CD8-positive, alpha-beta memory T cell (primary cell): ENCODE measurements around the gene FLCN. TPM values are rescaled to one million over a fixed set of nuclear protein-coding genes. Genes with fewer than 3 reads are reported as not detected.

ENCODE experiments used
- CTCF ChIA-PET: fragments of 350-600 bp; sonication (Branson Sonifier 250); formaldehyde crosslinking; loops from one replicate; lab custom pipeline; 2021; ENCODE audit warnings: antibody characterized with exemption; lab: Charles Lee
- POLR2A ChIA-PET: fragments of 350-600 bp; sonication (Branson Sonifier 250); formaldehyde crosslinking; loops from one replicate; lab custom pipeline; 2021; ENCODE audit warnings: antibody characterized with exemption; lab: Charles Lee
- DNase-seq, 5 donors: peaks; one replicate each; pipeline versions ENCODE4 v3.0.0 to v3.0.0-alpha.2; 2020 to 2022; ENCODE audit warnings: mixed read lengths in 1 of 5
- H3K27ac ChIP-seq: one replicate; pipeline ENCODE4 v1.7.0; 2013; ENCODE audit warnings: low read depth, mild to moderate bottlenecking, low read length, moderate library complexity
- H3K27me3 ChIP-seq: 2 replicates; pipeline ENCODE4 v1.7.0; 2013; ENCODE audit warnings: low read length, mild to moderate bottlenecking; ENCODE audit not compliant: insufficient read depth, poor library complexity, severe bottlenecking
- H3K36me3 ChIP-seq: 2 replicates; pipeline ENCODE4 v1.7.0; 2013; ENCODE audit warnings: mild to moderate bottlenecking, low read length, moderate library complexity; ENCODE audit not compliant: insufficient read depth
- H3K4me1 ChIP-seq: 2 replicates; pipeline ENCODE4 v1.7.0; 2013; ENCODE audit warnings: mild to moderate bottlenecking, low read length, moderate library complexity; ENCODE audit not compliant: insufficient read depth
- H3K4me3 ChIP-seq: 2 replicates; pipeline ENCODE4 v1.7.0; 2013; ENCODE audit warnings: mild to moderate bottlenecking, low read length
- H3K9me3 ChIP-seq: 2 replicates; pipeline ENCODE4 v1.7.0; 2013; ENCODE audit warnings: mild to moderate bottlenecking, low read length
- H3K27ac Mint-ChIP-seq, 8 donors: one replicate each; pipeline ENCODE4 v1.8.0; 2020 to 2021; ENCODE audit warnings: mixed read lengths in 8 of 8, mild to moderate bottlenecking in 6 of 8, inconsistent platforms in 3 of 8, moderate library complexity in 3 of 8
- H3K27me3 Mint-ChIP-seq, 2 donors: one replicate each; pipeline ENCODE4 v1.8.0; 2020 to 2021; ENCODE audit warnings: mixed read lengths in 2 of 2, mild to moderate bottlenecking in 1 of 2, moderate library complexity in 1 of 2
- H3K36me3 Mint-ChIP-seq, 3 donors: one replicate each; pipeline ENCODE4 v1.8.0; 2020 to 2021; ENCODE audit warnings: mixed read lengths in 3 of 3, inconsistent platforms in 1 of 3, mild to moderate bottlenecking in 1 of 3
- H3K4me1 Mint-ChIP-seq, 3 donors: one replicate each; pipeline ENCODE4 v1.8.0; 2020 to 2021; ENCODE audit warnings: mixed read lengths in 3 of 3, inconsistent platforms in 1 of 3, mild to moderate bottlenecking in 1 of 3
- H3K4me3 Mint-ChIP-seq, 7 donors: one replicate each; pipeline ENCODE4 v1.8.0; 2020 to 2021; ENCODE audit warnings: mixed read lengths in 7 of 7, mild to moderate bottlenecking in 6 of 7, moderate library complexity in 4 of 7, inconsistent platforms in 2 of 7
- H3K9me3 Mint-ChIP-seq, 5 donors: one replicate each; pipeline ENCODE4 v1.8.0; 2020 to 2022; ENCODE audit warnings: mixed read lengths in 5 of 5, mild to moderate bottlenecking in 3 of 5, moderate library complexity in 2 of 5, inconsistent platforms in 1 of 5
- polyA plus RNA-seq: library from polyadenylated mRNA; unstranded; fragments of 300-500 nt; fragmentation: Illumina TruSeq; gene quantifications from one replicate; pipeline ENCODE4 v1.2.3, GENCODE V29; 2021
- total RNA-seq, 2 experiments: library from RNA; stranded (reverse); gene quantifications; one replicate each; pipeline ENCODE4 v1.2.3, GENCODE V29; 2021

FLCN gene
- total and polyA plus RNA-seq, 3 experiments from 2014 or later: 3.8 to 30.7 (median 26.9) TPM

DNA sequence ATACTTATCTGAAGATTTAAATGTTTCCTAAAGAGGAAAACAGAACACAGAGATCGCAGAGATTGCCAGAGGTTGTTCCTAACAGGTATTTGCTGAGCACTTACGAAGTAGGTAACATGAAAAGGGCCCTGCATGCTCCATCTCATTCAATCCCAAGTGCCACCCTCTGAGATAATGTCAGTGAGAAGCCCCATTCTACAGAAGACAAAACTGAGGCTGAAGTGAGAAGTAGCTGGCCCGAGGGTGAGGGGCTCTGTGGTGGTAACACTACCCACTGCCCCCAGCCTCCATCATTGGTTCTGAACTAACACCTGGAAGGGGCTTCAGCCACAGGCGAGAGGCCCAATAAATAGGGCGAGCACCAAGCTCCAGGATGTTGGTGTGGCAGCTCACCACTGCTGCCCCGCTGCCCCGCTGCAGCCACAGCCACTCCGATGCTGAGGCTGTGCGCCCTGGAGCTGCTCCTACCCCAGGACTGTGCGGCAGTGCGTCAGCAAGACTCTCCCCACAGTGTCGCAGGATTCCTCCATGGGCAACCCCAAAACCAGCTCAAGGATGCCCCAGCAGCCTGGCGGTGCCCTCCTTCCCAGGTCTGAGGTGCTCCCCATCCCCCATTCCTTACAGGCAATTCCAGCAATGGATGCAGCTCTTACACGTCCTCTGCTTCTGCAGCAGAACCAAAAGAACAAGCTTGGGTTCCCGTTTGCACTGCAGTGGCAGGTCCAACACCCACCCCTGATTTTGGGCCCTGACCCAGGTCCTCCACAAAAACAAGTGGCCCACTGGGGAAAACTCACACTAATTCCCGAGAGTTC is 10.3 kb downstream of the FLCN start:
- no peak for DNase-seq
- ChIA-PET CTCF (no interaction called here), POLR2A (no interaction called here)
- Mint-ChIP-seq H3K27ac (no peak overlapping the region), H3K9me3 (no peaks in the 10 kb centered on the region), H3K4me3 (no peak overlapping the region), H3K36me3 (peaks cover 0 to 93% (median 14%) of the 10 kb centered on the region in 3 donors), H3K27me3 (no peaks in the 10 kb centered on the region), H3K4me1 (no peaks in the 10 kb centered on the region)
- H3K4me3 ChIP-seq: no peak overlapping the region
- peaks cover 32% of the 10 kb centered on the region for H3K36me3 ChIP-seq
- no peaks in the 10 kb centered on the region for H3K4me1 ChIP-seq
- H3K27me3 ChIP-seq: no peaks in the 10 kb centered on the region
- no peaks in the 10 kb centered on the region for H3K9me3 ChIP-seq
- H3K27ac ChIP-seq: no peak overlapping the region

DNA sequence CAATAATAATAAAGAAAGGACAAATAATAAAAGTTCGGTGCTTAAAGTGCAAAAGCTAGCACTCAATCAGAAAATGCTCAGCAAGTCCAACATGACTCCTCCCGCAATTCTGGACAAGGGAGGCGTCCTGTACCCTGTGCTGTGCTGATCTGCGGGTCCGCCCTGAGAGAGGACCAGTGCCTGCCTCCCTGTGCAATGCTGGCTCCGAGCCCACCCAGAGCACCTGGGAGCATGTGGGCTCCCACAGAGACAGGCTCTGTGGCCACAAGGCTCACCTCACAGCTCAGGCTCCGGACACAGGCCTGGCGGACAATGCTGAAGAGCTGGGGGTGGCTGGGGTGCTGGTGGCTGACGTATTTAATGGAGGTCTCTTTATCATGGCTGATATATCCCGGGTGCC is 11.1 kb downstream of the FLCN start:
- DNase-seq: no peak
- Histone ChIP-seq H3K4me1 (no peaks in the 10 kb centered on the region), H3K36me3 (peaks cover 37% of the 10 kb centered on the region), H3K27ac (no peak overlapping the region), H3K9me3 (no peaks in the 10 kb centered on the region), H3K27me3 (no peaks in the 10 kb centered on the region), H3K4me3 (no peak overlapping the region)
- POLR2A ChIA-PET: no interaction called here
- Mint-ChIP-seq H3K36me3 (peaks cover 0 to 95% (median 15%) of the 10 kb centered on the region in 3 donors), H3K4me1 (no peaks in the 10 kb centered on the region), H3K27me3 (no peaks in the 10 kb centered on the region), H3K9me3 (no peaks in the 10 kb centered on the region), H3K4me3 (no peak overlapping the region), H3K27ac (no peak overlapping the region)
- CTCF ChIA-PET: no interaction called here

DNA sequence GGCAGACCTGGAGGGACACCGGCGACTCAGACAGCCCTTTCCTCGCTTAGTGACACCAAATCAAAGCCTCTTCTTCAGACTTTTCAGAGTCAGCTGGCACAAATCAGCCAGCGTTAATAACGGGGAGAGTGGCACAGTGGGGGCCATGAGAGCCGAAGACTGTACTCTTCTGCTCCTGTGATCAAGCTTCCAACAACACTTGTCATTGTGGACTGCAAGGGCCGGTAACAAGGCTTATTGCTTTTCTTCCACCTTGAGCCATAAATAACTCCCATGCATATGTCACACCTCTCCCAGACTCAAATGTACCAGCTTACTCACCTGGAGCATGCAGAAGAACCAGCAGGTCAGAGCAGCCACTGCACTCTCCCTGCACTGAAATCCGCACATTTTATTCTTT is 12.8 kb downstream of the FLCN start:
- no peaks in the 10 kb centered on the region for H3K9me3 Mint-ChIP-seq
- peaks cover 0 to 95% (median 13%) of the 10 kb centered on the region in 3 donors for H3K36me3 Mint-ChIP-seq
- Histone ChIP-seq H3K27ac (no peak overlapping the region), H3K9me3 (no peaks in the 10 kb centered on the region), H3K36me3 (peaks cover 35% of the 10 kb centered on the region), H3K4me1 (no peaks in the 10 kb centered on the region), H3K4me3 (no peak overlapping the region), H3K27me3 (no peaks in the 10 kb centered on the region)
- no peaks in the 10 kb centered on the region for H3K27me3 Mint-ChIP-seq
- no peak for DNase-seq
- H3K4me1 Mint-ChIP-seq: no peaks in the 10 kb centered on the region
- no peak overlapping the region for H3K4me3 Mint-ChIP-seq
- ChIA-PET POLR2A (no interaction called here), CTCF (interaction anchor here (1.0 kb wide), 1 partner anchor 26 kb away, joined by 3 read pairs; no protein-coding TSS in a partner anchor)
- peak overlapping the region in 1 of 8 donors; percentile 41 for H3K27ac Mint-ChIP-seq

DNA sequence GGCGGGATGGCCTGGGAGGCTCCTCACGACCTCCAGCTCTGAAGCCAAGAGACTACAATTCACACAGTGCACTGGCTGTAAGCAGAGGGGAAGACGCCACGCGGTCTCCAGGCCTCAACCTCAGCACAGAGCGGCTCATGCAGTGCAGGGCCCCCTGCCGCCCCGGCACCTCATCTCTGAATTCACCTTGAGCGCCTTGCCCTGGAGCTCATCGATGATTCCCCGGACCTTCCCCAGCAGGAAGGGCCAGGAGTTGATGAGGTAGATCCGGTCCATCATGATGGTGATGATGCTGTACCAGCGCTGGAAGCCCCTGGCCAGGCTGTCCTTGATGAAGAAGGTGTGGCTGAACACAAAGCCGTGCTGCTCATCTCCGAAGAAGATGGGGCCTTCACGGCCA is 13.2 kb downstream of the FLCN start:
- no peaks in the 10 kb centered on the region for H3K9me3 Mint-ChIP-seq
- H3K27ac Mint-ChIP-seq: no peak overlapping the region
- Histone ChIP-seq H3K36me3 (peaks cover 33% of the 10 kb centered on the region), H3K9me3 (no peaks in the 10 kb centered on the region), H3K27me3 (no peaks in the 10 kb centered on the region), H3K27ac (no peak overlapping the region), H3K4me3 (no peak overlapping the region), H3K4me1 (no peaks in the 10 kb centered on the region)
- POLR2A ChIA-PET: no interaction called here
- H3K36me3 Mint-ChIP-seq: peaks cover 0 to 95% (median 12%) of the 10 kb centered on the region in 3 donors
- no peak overlapping the region for H3K4me3 Mint-ChIP-seq
- no peak for DNase-seq
- CTCF ChIA-PET: interaction anchor here (1.0 kb wide), 1 partner anchor 25 kb away, joined by 3 read pairs; no protein-coding TSS in a partner anchor
- H3K27me3 Mint-ChIP-seq: no peaks in the 10 kb centered on the region
- no peaks in the 10 kb centered on the region for H3K4me1 Mint-ChIP-seq

DNA sequence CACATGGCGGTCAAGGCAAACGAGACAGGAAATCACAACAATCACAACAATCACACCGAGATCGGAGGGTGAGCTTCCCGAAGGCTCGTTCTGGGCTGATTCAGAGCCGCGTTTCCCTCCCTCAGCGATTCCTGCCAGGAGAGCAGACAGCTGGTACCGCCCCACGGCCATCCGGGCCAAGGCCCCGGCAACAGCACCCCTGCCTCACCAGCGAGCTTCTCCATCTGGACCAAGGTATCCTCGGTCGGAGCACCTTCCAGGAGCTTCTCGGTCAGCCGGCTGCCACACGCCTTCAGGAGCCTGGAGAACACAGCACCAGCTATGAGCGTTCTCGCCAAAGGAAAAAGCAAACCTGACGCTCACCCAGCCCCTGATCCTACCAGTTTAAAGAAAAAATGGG is 15.6 kb downstream of the FLCN start:
- Histone ChIP-seq H3K9me3 (no peaks in the 10 kb centered on the region), H3K4me1 (no peaks in the 10 kb centered on the region), H3K36me3 (peaks cover 31% of the 10 kb centered on the region), H3K4me3 (no peak overlapping the region), H3K27me3 (no peaks in the 10 kb centered on the region), H3K27ac (no peak overlapping the region)
- no peaks in the 10 kb centered on the region for H3K27me3 Mint-ChIP-seq
- peak overlapping the region in 1 of 7 donors; percentile 46 for H3K4me3 Mint-ChIP-seq
- no peak for DNase-seq
- peak overlapping the region in 1 of 8 donors; percentile 83 for H3K27ac Mint-ChIP-seq
- no peaks in the 10 kb centered on the region for H3K9me3 Mint-ChIP-seq
- no peaks in the 10 kb centered on the region for H3K4me1 Mint-ChIP-seq
- ChIA-PET CTCF (no interaction called here), POLR2A (interaction anchor here (1.1 kb wide), 1 partner anchor 95 kb away, joined by 3 read pairs; no protein-coding TSS in a partner anchor)
- H3K36me3 Mint-ChIP-seq: peaks cover 4 to 94% (median 23%) of the 10 kb centered on the region in 3 donors

DNA sequence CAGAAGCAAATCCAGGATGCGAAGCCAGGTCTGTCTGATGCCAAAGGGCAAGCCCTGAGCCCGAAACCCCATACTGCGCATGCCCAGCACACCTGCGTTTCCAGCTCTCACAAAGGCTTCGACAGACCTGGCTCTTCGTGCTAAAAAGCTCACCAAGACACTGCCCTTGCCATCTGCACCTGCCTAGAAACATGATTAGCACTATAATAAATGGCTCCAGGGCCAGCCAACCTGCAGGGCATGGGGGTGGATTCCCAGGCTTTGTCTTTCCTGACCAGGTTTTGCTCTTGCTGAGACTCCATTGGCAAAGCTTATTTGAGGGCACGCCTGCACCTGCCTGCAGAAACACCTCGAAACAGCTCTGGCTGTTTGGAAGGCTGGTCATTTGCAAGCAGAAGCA is 16.4 kb downstream of the FLCN start:
- Mint-ChIP-seq H3K27me3 (no peaks in the 10 kb centered on the region), H3K27ac (peak overlapping the region in 1 of 8 donors; percentile 72), H3K9me3 (no peaks in the 10 kb centered on the region), H3K4me3 (no peak overlapping the region), H3K4me1 (no peaks in the 10 kb centered on the region), H3K36me3 (peaks cover 4 to 94% (median 23%) of the 10 kb centered on the region in 3 donors)
- no peak for DNase-seq
- CTCF ChIA-PET: no interaction called here
- POLR2A ChIA-PET: no interaction called here
- H3K4me3 ChIP-seq: no peak overlapping the region
- no peaks in the 10 kb centered on the region for H3K9me3 ChIP-seq
- H3K27me3 ChIP-seq: no peaks in the 10 kb centered on the region
- no peaks in the 10 kb centered on the region for H3K4me1 ChIP-seq
- H3K27ac ChIP-seq: no peak overlapping the region
- peaks cover 25% of the 10 kb centered on the region for H3K36me3 ChIP-seq

DNA sequence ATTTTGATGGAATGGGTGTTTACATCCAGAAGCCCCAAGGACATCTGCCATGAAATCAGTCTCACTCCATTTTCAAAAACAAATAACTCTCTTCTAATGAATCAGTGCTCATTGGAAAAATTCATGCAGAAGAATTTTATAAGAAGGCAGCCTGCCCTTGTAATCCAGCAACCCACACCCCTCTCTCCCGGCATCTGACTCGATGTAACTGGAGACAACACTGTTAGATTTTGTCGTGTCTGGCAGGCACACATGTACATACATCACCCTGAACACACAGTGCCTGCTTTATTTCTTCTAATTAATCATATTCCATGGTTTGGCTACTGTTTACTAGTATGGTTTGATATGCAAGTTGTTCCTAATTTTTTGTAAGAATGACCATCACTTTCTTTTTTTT is 19.0 kb downstream of the FLCN start:
- H3K4me3 Mint-ChIP-seq: no peak overlapping the region
- H3K27me3 Mint-ChIP-seq: no peaks in the 10 kb centered on the region
- H3K9me3 Mint-ChIP-seq: no peaks in the 10 kb centered on the region
- H3K36me3 Mint-ChIP-seq: peaks cover 4 to 92% (median 18%) of the 10 kb centered on the region in 3 donors
- no peaks in the 10 kb centered on the region for H3K9me3 ChIP-seq
- H3K27me3 ChIP-seq: no peaks in the 10 kb centered on the region
- H3K4me3 ChIP-seq: no peak overlapping the region
- H3K27ac ChIP-seq: no peak overlapping the region
- no peaks in the 10 kb centered on the region for H3K4me1 ChIP-seq
- ChIA-PET POLR2A (no interaction called here), CTCF (interaction anchor here (1.3 kb wide), 1 partner anchor 9 kb away, joined by 3 read pairs; no protein-coding TSS in a partner anchor)
- H3K4me1 Mint-ChIP-seq: no peaks in the 10 kb centered on the region
- no peak for DNase-seq
- peak overlapping the region in 3 of 8 donors; percentile 17 to 73 (median 70) for H3K27ac Mint-ChIP-seq
- peaks cover 24% of the 10 kb centered on the region for H3K36me3 ChIP-seq

DNA sequence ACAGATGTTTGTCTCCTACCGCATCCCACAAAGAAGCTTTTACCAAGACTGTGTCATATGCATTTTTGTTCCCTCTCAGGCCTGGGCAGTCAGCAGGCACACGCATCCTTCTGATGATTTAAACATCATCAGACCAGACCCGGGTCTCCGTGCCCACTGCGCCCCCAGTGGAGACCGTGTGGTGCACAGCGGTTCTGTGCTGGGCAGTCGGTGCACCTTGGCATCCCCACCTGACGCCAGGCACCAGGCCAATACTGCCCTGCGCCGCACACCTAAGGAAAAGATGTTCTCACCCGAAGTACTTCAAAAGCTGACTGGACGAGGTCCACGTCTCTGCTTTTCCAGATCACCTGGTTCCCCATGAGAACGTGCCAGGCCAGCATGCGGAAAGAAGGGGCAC is 20.2 kb downstream of the FLCN start:
- Mint-ChIP-seq H3K27me3 (no peaks in the 10 kb centered on the region), H3K4me3 (no peak overlapping the region), H3K27ac (no peak overlapping the region), H3K9me3 (no peaks in the 10 kb centered on the region), H3K4me1 (no peaks in the 10 kb centered on the region), H3K36me3 (peaks cover 4 to 87% (median 18%) of the 10 kb centered on the region in 3 donors)
- no peaks in the 10 kb centered on the region for H3K27me3 ChIP-seq
- DNase-seq: no peak
- H3K9me3 ChIP-seq: no peaks in the 10 kb centered on the region
- no peak overlapping the region for H3K27ac ChIP-seq
- CTCF ChIA-PET: interaction anchor here (1.3 kb wide), 1 partner anchor 8 kb away, joined by 3 read pairs; no protein-coding TSS in a partner anchor
- no peak overlapping the region for H3K4me3 ChIP-seq
- H3K36me3 ChIP-seq: peaks cover 27% of the 10 kb centered on the region
- POLR2A ChIA-PET: no interaction called here
- no peaks in the 10 kb centered on the region for H3K4me1 ChIP-seq
